ENCODE results near the gene HOXC10.

Gene HOXC10

GRCh38 chr12:54039417-54040147, 54.6 kb downstream of the HOXC10 start:
- DNase-seq (ENCODE audit: low read depth in 1 of 2, low spot score in 1 of 2), result no peak
